HCT116 (cell line): ENCODE data around the gene SLC22A23. TPM values are rescaled to one million over a fixed set of nuclear protein-coding genes. Genes with fewer than 3 reads are reported as not detected.

ENCODE experiments used
- ATAC-seq: fragments of 200-7000 bp; cut with Tn5 transposase; 2 replicates; pipeline ENCODE4 v1.9.1; 2020; ENCODE audit warnings: mild to moderate bottlenecking, moderate library complexity
- BruUV-seq: library from RNA; stranded (reverse); fragments of 400-500 nt; replicated peaks from 2 replicates; lab custom pipeline; 2021; lab: Mats Ljungman, UMichigan
- CTCF ChIA-PET: fragments of 300-600 bp; sonication (Branson Sonifier 250); formaldehyde crosslinking; loops from one replicate; lab custom pipeline; 2021; ENCODE audit warnings: antibody characterized with exemption; lab: Charles Lee
- POLR2A ChIA-PET: fragments of 300-600, 350-600 bp; sonication (Branson Sonifier 250); formaldehyde crosslinking; loops from one replicate; lab custom pipeline; 2021; ENCODE audit warnings: antibody characterized with exemption; lab: Charles Lee
- RAD21 ChIA-PET, 2 experiments: fragments of 300-600 bp; sonication (Branson Sonifier 250); formaldehyde crosslinking; loops; one replicate each; lab custom pipeline; 2023; ENCODE audit warnings: low total read pairs in 2 of 2; ENCODE audit not compliant: uncharacterized antibody in 2 of 2, unreplicated experiment in 2 of 2, low non-redundant PET in 1 of 2; lab: Charles Lee
- DNase-seq: peaks from one replicate; pipeline ENCODE4 v3.0.0-alpha.2; 2010; ENCODE audit warnings: low read depth, low spot score
- H2AFZ ChIP-seq: fragments of 200-600 bp; shearing (Covaris generic), sonication (generic); 2 replicates; pipeline ENCODE4 v1.6.1; 2017; ENCODE audit warnings: low read depth, mixed run types, mixed read lengths, antibody characterized with exemption, low read length; ENCODE audit not compliant: poor library complexity, severe bottlenecking
- H3K27ac ChIP-seq: 2 replicates; pipeline ENCODE4 v1.5.1; 2012; ENCODE audit warnings: low read depth, low read length
- H3K27me3 ChIP-seq: fragments of 200-600 bp; sonication (generic); 2 replicates; pipeline ENCODE4 v1.6.1; 2016; ENCODE audit warnings: mixed run types, low read length, mixed read lengths; ENCODE audit not compliant: insufficient read depth
- H3K36me3 ChIP-seq, 2 experiments: fragments of 200-500 bp in 1 of 2; fragments of 200-600 bp in 1 of 2; sonication (Bioruptor generic) in 1 of 2; sonication (generic) in 1 of 2; 2 replicates each; pipeline versions ENCODE4 v1.5.1 to v1.6.1; 2014 to 2016; ENCODE audit warnings: low read length in 2 of 2, inconsistent platforms in 1 of 2, mixed read lengths in 1 of 2, mixed run types in 1 of 2; ENCODE audit not compliant: insufficient read depth in 2 of 2, control insufficient read depth in 1 of 2
- H3K4me1 ChIP-seq, 2 experiments: fragments of 200-600 bp in 1 of 2; sonication (generic) in 1 of 2; 2 replicates each; pipeline versions ENCODE4 v1.5.1 to v1.6.1; 2012 to 2017; ENCODE audit warnings: low read length in 2 of 2, inconsistent platforms in 1 of 2, mild to moderate bottlenecking in 1 of 2, mixed read lengths in 1 of 2, mixed run types in 1 of 2, moderate library complexity in 1 of 2; ENCODE audit not compliant: insufficient read depth in 2 of 2, control insufficient read depth in 1 of 2
- H3K4me2 ChIP-seq: fragments of 200-600 bp; sonication (generic); 2 replicates; pipeline ENCODE4 v1.6.1; 2017; ENCODE audit warnings: mixed run types, low read length, mixed read lengths
- H3K4me3 ChIP-seq, 2 experiments: fragments of 200-600 bp in 1 of 2; sonication (generic) in 1 of 2; replicated peaks in 1 of 2; 2 replicates each; pipeline ENCODE4 v1.5.1; 2011 to 2016; ENCODE audit warnings: low read length in 2 of 2, control low read depth in 1 of 2, low read depth in 1 of 2, mild to moderate bottlenecking in 1 of 2, mixed read lengths in 1 of 2, mixed run types in 1 of 2
- H3K79me2 ChIP-seq: fragments of 200-600 bp; sonication (generic); 2 replicates; pipeline ENCODE4 v1.6.1; 2017; ENCODE audit warnings: mild to moderate bottlenecking, mixed run types, low read length, moderate library complexity, mixed read lengths; ENCODE audit not compliant: insufficient read depth
- H3K9ac ChIP-seq: fragments of 200-600 bp; sonication (generic); 2 replicates; pipeline ENCODE4 v1.6.1; 2016; ENCODE audit warnings: low read length, mixed read lengths
- H3K9me2 ChIP-seq: fragments of 200-600 bp; sonication (generic), shearing (Covaris generic); 2 replicates; pipeline ENCODE4 v1.6.1; 2017; ENCODE audit warnings: mixed run types, mild to moderate bottlenecking, moderate library complexity; ENCODE audit not compliant: insufficient read depth
- H3K9me3 ChIP-seq, 2 experiments: fragments of 200-500 bp in 1 of 2; fragments of 200-600 bp in 1 of 2; sonication (Bioruptor generic) in 1 of 2; sonication (generic) in 1 of 2; 2 replicates each; pipeline ENCODE4 v1.6.1; 2014 to 2017; ENCODE audit warnings: low read length in 2 of 2, mixed read lengths in 2 of 2, inconsistent platforms in 1 of 2, low read depth in 1 of 2, mild to moderate bottlenecking in 1 of 2, mixed run types in 1 of 2, moderate library complexity in 1 of 2; ENCODE audit not compliant: control insufficient read depth in 1 of 2, insufficient read depth in 1 of 2
- H4K20me1 ChIP-seq: fragments of 200-600 bp; sonication (generic), shearing (Covaris generic); 2 replicates; pipeline ENCODE4 v1.6.1; 2017; ENCODE audit warnings: mixed run types, mild to moderate bottlenecking, moderate library complexity; ENCODE audit not compliant: insufficient read depth
- CEBPB ChIP-seq: IDR thresholded peaks from 2 replicates; pipeline ENCODE4 v1.6.1; 2012; ENCODE audit warnings: low read depth
- CTCF ChIP-seq, 3 experiments: fragments of 200-600 bp in 1 of 3; sonication (generic) in 1 of 3; IDR thresholded peaks in 2 of 3; conservative IDR thresholded peaks in 1 of 3; 2 replicates each; pipeline ENCODE4 v1.5.1; 2012 to 2017; ENCODE audit warnings: low read depth in 2 of 3, low read length in 2 of 3, antibody characterized with exemption in 1 of 3, borderline replicate concordance in 1 of 3, control low read depth in 1 of 3, mild to moderate bottlenecking in 1 of 3, mixed read lengths in 1 of 3, mixed run types in 1 of 3, moderate library complexity in 1 of 3; ENCODE audit not compliant: insufficient read depth in 1 of 3
- ELF1 ChIP-seq: IDR thresholded peaks from 2 replicates; pipeline ENCODE4 v1.6.1; 2012; ENCODE audit warnings: low read depth, borderline replicate concordance
- EZH2 ChIP-seq: fragments of 200-600 bp; sonication (generic); IDR thresholded peaks from 2 replicates; pipeline ENCODE4 v1.6.1; 2017; ENCODE audit warnings: antibody characterized with exemption, mixed run types
- EZH2phosphoT487 ChIP-seq: fragments of 200-600 bp; IDR thresholded peaks from 2 replicates; pipeline ENCODE4 v1.6.1; 2018; ENCODE audit warnings: antibody characterized with exemption, borderline replicate concordance
- POLR2A ChIP-seq: IDR thresholded peaks from 2 replicates; pipeline ENCODE4 v1.7.0; 2011; ENCODE audit warnings: borderline replicate concordance; ENCODE audit not compliant: insufficient read depth, insufficient read length; ENCODE audit errors: extremely low read depth
- REST ChIP-seq: IDR thresholded peaks from 2 replicates; pipeline ENCODE4 v1.6.1; 2012; ENCODE audit warnings: low read depth
- SIN3A ChIP-seq: IDR thresholded peaks from 2 replicates; pipeline ENCODE4 v1.6.1; 2012; ENCODE audit warnings: low read depth
- ZBTB33 ChIP-seq: IDR thresholded peaks from 2 replicates; pipeline ENCODE4 v1.6.1; 2011; ENCODE audit warnings: mild to moderate bottlenecking, low read length, moderate library complexity; ENCODE audit not compliant: insufficient replicate concordance; ENCODE audit errors: extremely low read depth
- ZNF274 ChIP-seq: fragments of 200-500 bp; sonication (Bioruptor generic); IDR thresholded peaks from 2 replicates; pipeline ENCODE4 v1.6.1; 2014; ENCODE audit warnings: mild to moderate bottlenecking, low read depth, low read length, inconsistent platforms
- intact Hi-C: fragments of 100-400 bp; cut with micrococcal nuclease; formaldehyde crosslinking; loops from 2 replicates; pipeline ENCODE4 v1.10.0; 2022
- total RNA-seq: library from RNA; stranded (reverse); gene quantifications from one replicate; pipeline ENCODE4 v1.2.1, GENCODE V29; 2021; ENCODE audit not compliant: unreplicated experiment

The SLC22A23 gene
- total RNA-seq, 1 experiment from 2014 or later, result 11.5 TPM

GRCh38 chr6:3326184-3326971, 130.5 kb downstream of the SLC22A23 start:
- no peaks in the 10 kb centered on the region for H3K79me2 ChIP-seq
- ATAC-seq (no peak), DNase-seq (no peak)
- H3K4me1 ChIP-seq, result peaks cover 0 to 10% of the 10 kb centered on the region in 2 experiments; a peak in 1 of 4 replicates
- H3K27me3 ChIP-seq, result no peaks in the 10 kb centered on the region
- intact Hi-C loops, result no loop called here
- no peaks in the 10 kb centered on the region for H3K36me3 ChIP-seq
- no peaks in the 10 kb centered on the region for H4K20me1 ChIP-seq
- H3K27ac ChIP-seq, result no peak overlapping the region
- H2AFZ ChIP-seq, result no peak overlapping the region
- CTCF ChIA-PET, result no interaction called here
- H3K4me2 ChIP-seq, result no peak overlapping the region
- H3K9me2 ChIP-seq, result no peaks in the 10 kb centered on the region
- POLR2A ChIA-PET, result no interaction called here
- no peak for TF ChIP-seq CTCF (IDR thresholded peaks at IDR 0.05 in 2 of 3, conservative IDR thresholded peaks at IDR 0.05 in 1 of 3; ENCODE audit: borderline replicate concordance in 1 of 3, insufficient read depth in 1 of 3, low read depth in 2 of 3, low read length in 2 of 3)
- no TSS peak for BruUV-seq
- H3K4me3 ChIP-seq, result no peak overlapping the region
- H3K9ac ChIP-seq, result no peak overlapping the region
- no peaks in the 10 kb centered on the region for H3K9me3 ChIP-seq
- RAD21 ChIA-PET, result no interaction called here

GRCh38 chr6:3325210-3325609, 131.6 kb downstream of the SLC22A23 start:
- ATAC-seq, result no peak
- Histone ChIP-seq H3K27me3 (no peaks in the 10 kb centered on the region), H3K9me3 (no peaks in the 10 kb centered on the region), H3K27ac (no peak overlapping the region), H4K20me1 (no peaks in the 10 kb centered on the region), H3K9ac (no peak overlapping the region), H3K4me1 (peaks cover 0 to 10% of the 10 kb centered on the region in 2 experiments; a peak in 1 of 4 replicates), H2AFZ (no peak overlapping the region), H3K4me2 (no peak overlapping the region), H3K9me2 (no peaks in the 10 kb centered on the region), H3K36me3 (no peaks in the 10 kb centered on the region), H3K4me3 (no peak overlapping the region), H3K79me2 (no peaks in the 10 kb centered on the region)
- no peak for DNase-seq
- POLR2A ChIA-PET, result no interaction called here
- RAD21 ChIA-PET, result no interaction called here
- intact Hi-C loops, result no loop called here
- CTCF ChIA-PET, result interaction anchor here (0.7 kb wide), 1 partner anchor 598 kb away, joined by 3 read pairs; no protein-coding TSS in a partner anchor
- no TSS peak for BruUV-seq
- no peak for TF ChIP-seq ELF1
- no peak for TF ChIP-seq POLR2A
- TF ChIP-seq REST, result no peak
- TF ChIP-seq EZH2phosphoT487, result no peak
- no peak for TF ChIP-seq ZBTB33
- no peak for TF ChIP-seq CEBPB
- no peak for TF ChIP-seq SIN3A
- TF ChIP-seq EZH2, result no peak
- no peak for TF ChIP-seq ZNF274
